CD4-positive, alpha-beta memory T cell (primary cell): ENCODE data around the gene ZNF429. TPM values are rescaled to one million over a fixed set of nuclear protein-coding genes. Genes with fewer than 3 reads are reported as not detected.

Experiments used
- CTCF ChIA-PET: fragments of 350-600 bp; sonication (Branson Sonifier 250); formaldehyde crosslinking; loops from one replicate; lab custom pipeline; 2021; ENCODE audit warnings: inconsistent platforms; ENCODE audit not compliant: partially characterized antibody; lab: Charles Lee
- POLR2A ChIA-PET: fragments of 350-600 bp; sonication (Branson Sonifier 250); formaldehyde crosslinking; loops from one replicate; lab custom pipeline; 2021; ENCODE audit not compliant: partially characterized antibody; lab: Charles Lee
- DNase-seq, 5 donors: peaks; one replicate each; pipeline versions ENCODE4 v3.0.0 to v3.0.0-alpha.2; 2020 to 2022; ENCODE audit warnings: mixed read lengths in 1 of 5
- H3K27ac ChIP-seq: one replicate; pipeline ENCODE4 v1.7.0; 2013; ENCODE audit warnings: low read depth, low read length
- H3K27me3 ChIP-seq: 2 replicates; pipeline ENCODE4 v1.7.0; 2013; ENCODE audit warnings: mild to moderate bottlenecking, low read length, moderate library complexity; ENCODE audit not compliant: insufficient read depth
- H3K36me3 ChIP-seq: 2 replicates; pipeline ENCODE4 v1.7.0; 2013; ENCODE audit warnings: mild to moderate bottlenecking, low read length, moderate library complexity; ENCODE audit not compliant: insufficient read depth
- H3K4me1 ChIP-seq: 2 replicates; pipeline ENCODE4 v1.7.0; 2013; ENCODE audit warnings: mild to moderate bottlenecking, low read length, moderate library complexity; ENCODE audit not compliant: insufficient read depth
- H3K4me3 ChIP-seq, 2 donors: one replicate each; pipeline ENCODE4 v1.7.0; 2013; ENCODE audit warnings: low read length in 2 of 2, mild to moderate bottlenecking in 1 of 2
- H3K9me3 ChIP-seq, 2 donors: one replicate each; pipeline ENCODE4 v1.7.0; 2013; ENCODE audit warnings: low read length in 2 of 2, control low read depth in 1 of 2; ENCODE audit not compliant: control insufficient read depth in 1 of 2
- H3K27ac Mint-ChIP-seq, 7 donors: one replicate each; pipeline ENCODE4 v1.8.0; 2020 to 2021; ENCODE audit warnings: mixed read lengths in 7 of 7, mild to moderate bottlenecking in 6 of 7, inconsistent platforms in 3 of 7, moderate library complexity in 3 of 7
- H3K27me3 Mint-ChIP-seq, 2 donors: one replicate each; pipeline ENCODE4 v1.8.0; 2020 to 2021; ENCODE audit warnings: mixed read lengths in 2 of 2
- H3K36me3 Mint-ChIP-seq, 2 donors: one replicate each; pipeline ENCODE4 v1.8.0; 2020 to 2021; ENCODE audit warnings: mixed read lengths in 2 of 2, inconsistent platforms in 1 of 2, mild to moderate bottlenecking in 1 of 2
- H3K4me1 Mint-ChIP-seq, 4 donors: one replicate each; pipeline ENCODE4 v1.8.0; 2020 to 2021; ENCODE audit warnings: mixed read lengths in 4 of 4, mild to moderate bottlenecking in 1 of 4
- H3K4me3 Mint-ChIP-seq, 8 donors: one replicate each; pipeline ENCODE4 v1.8.0; 2020 to 2021; ENCODE audit warnings: mixed read lengths in 8 of 8, mild to moderate bottlenecking in 7 of 8, moderate library complexity in 6 of 8, inconsistent platforms in 3 of 8
- H3K9me3 Mint-ChIP-seq, 8 donors: one replicate each; pipeline ENCODE4 v1.8.0; 2020 to 2021; ENCODE audit warnings: mixed read lengths in 8 of 8, mild to moderate bottlenecking in 5 of 8, inconsistent platforms in 3 of 8, moderate library complexity in 1 of 8
- intact Hi-C: fragments of 100-400 bp; cut with micrococcal nuclease; formaldehyde crosslinking; loops from one replicate; pipeline ENCODE4 v1.15.1; 2023
- polyA plus RNA-seq, 2 donors: library from polyadenylated mRNA; unstranded; fragments of 300-500 nt; fragmentation: Illumina TruSeq; gene quantifications; one replicate each; pipeline ENCODE4 v1.2.3, GENCODE V29; 2021
- total RNA-seq, 2 experiments: library from RNA; stranded (reverse); gene quantifications; one replicate each; pipeline ENCODE4 v1.2.3, GENCODE V29; 2021

The ZNF429 gene
- total and polyA plus RNA-seq, 4 experiments from 2014 or later: 24.7 to 32.9 (median 29.9) TPM

DNA sequence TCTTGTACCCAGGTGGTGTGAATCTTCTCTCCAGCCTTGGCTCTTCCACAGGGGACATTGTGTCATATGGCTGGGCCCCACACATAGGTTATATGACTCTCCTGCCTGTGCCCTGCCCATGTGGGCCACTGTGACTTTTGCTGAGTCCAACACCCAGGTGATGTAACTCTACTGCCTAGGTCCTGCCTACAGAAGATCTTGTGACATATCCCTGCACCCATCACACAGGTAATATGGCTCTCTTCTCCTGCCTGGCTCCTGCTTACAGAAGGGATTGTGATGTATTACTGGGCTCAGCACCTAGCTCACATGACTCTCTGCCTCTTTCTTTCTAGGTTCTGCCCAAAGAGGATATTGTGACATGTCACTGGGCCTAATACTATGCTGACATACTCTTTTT lies 19.5 kb upstream of the ZNF429 start:
- no peaks in the 10 kb centered on the region for H3K9me3 ChIP-seq
- peaks cover 0 to 8% (median 0%) of the 10 kb centered on the region in 8 donors for H3K9me3 Mint-ChIP-seq
- CTCF ChIA-PET: interaction anchor here (0.7 kb wide), 1 partner anchor 32 kb away, joined by 3 read pairs; no protein-coding TSS in a partner anchor
- H3K4me3 ChIP-seq: no peak overlapping the region
- no peaks in the 10 kb centered on the region for H3K36me3 ChIP-seq
- no peak for DNase-seq
- H3K27me3 Mint-ChIP-seq: no peaks in the 10 kb centered on the region
- H3K27me3 ChIP-seq: no peaks in the 10 kb centered on the region
- H3K4me3 Mint-ChIP-seq: no peak overlapping the region
- intact Hi-C loops: loop anchor here (10.0 kb wide), 1 partner anchor 409 kb away; no protein-coding TSS in a partner anchor
- no peaks in the 10 kb centered on the region for H3K4me1 ChIP-seq
- POLR2A ChIA-PET: no interaction called here
- H3K36me3 Mint-ChIP-seq: no peaks in the 10 kb centered on the region
- no peak overlapping the region for H3K27ac Mint-ChIP-seq
- H3K4me1 Mint-ChIP-seq: peaks cover 0 to 2% (median 0%) of the 10 kb centered on the region in 4 donors
- H3K27ac ChIP-seq: no peak overlapping the region

- ChIA-PET POLR2A (no interaction called here), CTCF (no interaction called here)
- Mint-ChIP-seq H3K4me1 (no peaks in the 10 kb centered on the region), H3K27ac (peak overlapping the region in 1 of 7 donors; percentile 11), H3K4me3 (no peak overlapping the region), H3K36me3 (no peaks in the 10 kb centered on the region), H3K9me3 (peaks cover 0 to 8% (median 0%) of the 10 kb centered on the region in 8 donors), H3K27me3 (no peaks in the 10 kb centered on the region)
- Histone ChIP-seq H3K4me3 (no peak overlapping the region), H3K27me3 (no peaks in the 10 kb centered on the region), H3K4me1 (no peaks in the 10 kb centered on the region), H3K9me3 (no peaks in the 10 kb centered on the region), H3K36me3 (no peaks in the 10 kb centered on the region), H3K27ac (no peak overlapping the region)
- no peak for DNase-seq
- intact Hi-C loops: loop anchor here (10.0 kb wide), 1 partner anchor 407 kb away; no protein-coding TSS in a partner anchor
Measured at GRCh38 chr19:21487969-21488368, 17.4 kb upstream of the ZNF429 start.

DNA sequence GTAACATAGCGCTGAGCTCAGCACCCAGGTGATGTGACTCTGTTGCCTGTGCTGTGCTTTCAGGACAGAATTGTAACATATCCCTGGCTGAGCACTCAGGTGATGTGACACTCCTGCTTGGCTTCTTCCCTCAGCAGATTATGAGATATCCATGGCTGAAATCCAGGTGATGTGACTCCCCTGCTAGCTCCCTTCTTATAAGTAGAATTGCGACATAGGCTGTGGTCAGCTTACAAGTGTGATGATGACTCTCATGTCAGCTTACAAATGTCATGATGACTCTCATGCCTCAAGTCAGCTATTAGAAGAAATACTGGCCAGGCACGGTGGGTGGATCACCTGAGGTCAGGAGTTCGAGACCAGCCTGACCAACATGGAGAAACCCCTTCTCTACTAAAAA lies 14.3 kb upstream of the ZNF429 start:
- Mint-ChIP-seq H3K27me3 (no peaks in the 10 kb centered on the region), H3K4me1 (no peaks in the 10 kb centered on the region), H3K27ac (no peak overlapping the region), H3K9me3 (peaks cover 0 to 4% (median 0%) of the 10 kb centered on the region in 8 donors), H3K36me3 (no peaks in the 10 kb centered on the region), H3K4me3 (no peak overlapping the region)
- no peak overlapping the region for H3K27ac ChIP-seq
- H3K9me3 ChIP-seq: no peaks in the 10 kb centered on the region
- ChIA-PET CTCF (interaction anchor here (0.6 kb wide), 1 partner anchor 15 kb away, joined by 4 read pairs; no protein-coding TSS in a partner anchor), POLR2A (no interaction called here)
- DNase-seq: no peak
- intact Hi-C loops: no loop called here
- H3K4me3 ChIP-seq: no peak overlapping the region
- H3K27me3 ChIP-seq: no peaks in the 10 kb centered on the region
- no peaks in the 10 kb centered on the region for H3K36me3 ChIP-seq
- H3K4me1 ChIP-seq: no peaks in the 10 kb centered on the region

DNA sequence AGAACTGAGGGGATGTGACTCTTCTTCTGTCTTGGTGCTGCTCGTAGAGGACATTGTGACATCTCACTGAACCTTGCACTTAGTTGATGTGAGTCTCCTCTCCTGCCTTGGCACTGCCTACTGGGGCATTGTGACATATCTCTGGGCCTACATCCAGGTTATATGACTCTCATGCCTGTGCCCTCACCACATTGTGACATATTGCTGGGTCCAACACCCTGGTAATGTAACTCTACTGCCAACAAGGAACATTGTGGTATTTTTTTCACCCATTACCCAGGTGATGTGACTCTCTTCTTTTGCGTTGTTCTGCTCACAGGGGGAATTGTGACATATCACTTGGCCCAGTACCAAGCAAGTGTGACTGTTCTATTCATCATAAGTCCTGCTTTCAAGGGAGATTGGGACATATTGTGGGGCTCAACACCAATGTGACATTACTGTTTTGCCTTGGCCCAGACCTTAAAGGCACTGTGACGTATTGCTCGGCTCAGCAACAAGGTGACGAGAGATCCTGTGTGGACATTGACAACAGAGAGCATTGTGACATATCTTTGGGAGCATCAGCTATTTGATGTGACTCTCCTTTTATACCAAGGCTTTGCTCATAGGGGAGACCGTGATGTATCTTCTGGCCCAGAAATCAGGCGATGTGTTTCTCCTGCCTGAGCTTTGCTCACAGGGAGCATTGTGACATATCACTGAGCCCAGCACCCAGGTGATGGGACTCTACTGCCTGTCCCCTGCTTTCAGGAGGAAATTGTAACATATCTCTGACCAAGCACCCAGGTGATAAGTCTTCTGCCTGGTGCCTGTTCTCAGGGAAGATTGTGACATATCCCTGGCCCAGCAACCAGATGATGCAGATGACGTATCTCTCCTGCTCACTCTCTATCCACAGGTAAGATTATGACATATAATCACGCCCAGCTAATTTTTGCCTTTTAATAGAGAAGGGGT lies 12.2 kb upstream of the ZNF429 start:
- Mint-ChIP-seq H3K4me1 (no peaks in the 10 kb centered on the region), H3K27me3 (no peaks in the 10 kb centered on the region), H3K9me3 (peaks cover 0 to 4% (median 0%) of the 10 kb centered on the region in 8 donors), H3K36me3 (no peaks in the 10 kb centered on the region), H3K27ac (peak overlapping the region in 1 of 7 donors; percentile 17), H3K4me3 (no peak overlapping the region)
- Histone ChIP-seq H3K27me3 (no peaks in the 10 kb centered on the region), H3K27ac (no peak overlapping the region), H3K36me3 (no peaks in the 10 kb centered on the region), H3K9me3 (no peaks in the 10 kb centered on the region), H3K4me1 (no peaks in the 10 kb centered on the region), H3K4me3 (no peak overlapping the region)
- POLR2A ChIA-PET: no interaction called here
- DNase-seq: no peak
- CTCF ChIA-PET: no interaction called here
- intact Hi-C loops: no loop called here

GRCh38 chr19:21496876-21497275 lies 8.5 kb upstream of the ZNF429 start:
- Histone ChIP-seq H3K4me1 (no peaks in the 10 kb centered on the region), H3K9me3 (no peaks in the 10 kb centered on the region), H3K27ac (no peak overlapping the region), H3K36me3 (no peaks in the 10 kb centered on the region), H3K27me3 (no peaks in the 10 kb centered on the region), H3K4me3 (no peak overlapping the region)
- intact Hi-C loops: no loop called here
- no peak for DNase-seq
- H3K27ac Mint-ChIP-seq: no peak overlapping the region
- H3K4me1 Mint-ChIP-seq: no peaks in the 10 kb centered on the region
- ChIA-PET POLR2A (no interaction called here), CTCF (interaction anchor here (1.1 kb wide), 1 partner anchor 8 kb away, joined by 3 read pairs; the partner anchor contains the start of gene ZNF429)
- no peak overlapping the region for H3K4me3 Mint-ChIP-seq
- no peaks in the 10 kb centered on the region for H3K36me3 Mint-ChIP-seq
- no peaks in the 10 kb centered on the region for H3K27me3 Mint-ChIP-seq
- H3K9me3 Mint-ChIP-seq: peaks cover 0 to 2% (median 0%) of the 10 kb centered on the region in 8 donors

- Histone ChIP-seq H3K27me3 (no peaks in the 10 kb centered on the region), H3K9me3 (no peaks in the 10 kb centered on the region), H3K36me3 (no peaks in the 10 kb centered on the region), H3K27ac (no peak overlapping the region), H3K4me1 (no peaks in the 10 kb centered on the region), H3K4me3 (no peak overlapping the region)
- POLR2A ChIA-PET: no interaction called here
- H3K9me3 Mint-ChIP-seq: peaks cover 0 to 2% (median 0%) of the 10 kb centered on the region in 8 donors
- H3K4me1 Mint-ChIP-seq: no peaks in the 10 kb centered on the region
- no peaks in the 10 kb centered on the region for H3K27me3 Mint-ChIP-seq
- H3K27ac Mint-ChIP-seq: no peak overlapping the region
- H3K4me3 Mint-ChIP-seq: no peak overlapping the region
- DNase-seq: no peak
- CTCF ChIA-PET: interaction anchor here (2.1 kb wide), 1 partner anchor 16 kb away, joined by 6 read pairs; no protein-coding TSS in a partner anchor
- H3K36me3 Mint-ChIP-seq: no peaks in the 10 kb centered on the region
- intact Hi-C loops: no loop called here
Measured at GRCh38 chr19:21498651-21499050, 6.8 kb upstream of the ZNF429 start.

GRCh38 chr19:21508198-21508597 lies 2.8 kb downstream of the ZNF429 start:
- intact Hi-C loops: loop anchor here (5.0 kb wide), 1 partner anchor 181 kb away; the partner anchor contains the start of gene ZNF708
- H3K27me3 Mint-ChIP-seq: no peaks in the 10 kb centered on the region
- peak overlapping the region in 5 of 8 donors; percentile 34 to 52 (median 36) for H3K4me3 Mint-ChIP-seq
- H3K27ac Mint-ChIP-seq: peak overlapping the region in 3 of 7 donors; percentile 13 to 35 (median 33)
- no peaks in the 10 kb centered on the region for H3K27me3 ChIP-seq
- H3K9me3 Mint-ChIP-seq: peaks cover 0 to 20% (median 3%) of the 10 kb centered on the region in 8 donors
- no peaks in the 10 kb centered on the region for H3K9me3 ChIP-seq
- ChIA-PET CTCF (interaction anchor here (0.6 kb wide), 1 partner anchor 1470 kb away, joined by 3 read pairs; no protein-coding TSS in a partner anchor), POLR2A (interaction anchor here (0.6 kb wide), 1 partner anchor 179 kb away, joined by 3 read pairs; no protein-coding TSS in a partner anchor)
- H3K36me3 Mint-ChIP-seq: peaks cover 25 to 40% of the 10 kb centered on the region in 2 donors
- peaks cover 24% of the 10 kb centered on the region for H3K4me1 ChIP-seq
- H3K36me3 ChIP-seq: no peaks in the 10 kb centered on the region
- no peak overlapping the region for H3K4me3 ChIP-seq
- no peak overlapping the region for H3K27ac ChIP-seq
- no peak for DNase-seq
- H3K4me1 Mint-ChIP-seq: peaks cover 25 to 53% (median 39%) of the 10 kb centered on the region in 4 donors
